Measurements from ENCODE around the gene MCRIP1. TPM values are rescaled to one million over a fixed set of nuclear protein-coding genes. Genes with fewer than 3 reads are reported as not detected.

The MCRIP1 gene
- total and polyA plus RNA-seq, 4 donors: 16.6 to 42.0 (median 26.2) TPM

- TF ChIP-seq FOXA2 (IDR thresholded peaks at IDR 0.05): no peak
- no peak for TF ChIP-seq TAF1 (conservative IDR thresholded peaks at IDR 0.05)
- no peak for TF ChIP-seq SP1 (IDR thresholded peaks at IDR 0.05)
- no peak for TF ChIP-seq HNF4G (IDR thresholded peaks at IDR 0.05)
- no peak for TF ChIP-seq GABPA (IDR thresholded peaks at IDR 0.05 in 1 of 2, conservative IDR thresholded peaks at IDR 0.05 in 1 of 2)
- no peak for TF ChIP-seq EGR1 (IDR thresholded peaks at IDR 0.05; ENCODE audit: low read depth in 2 of 2)
- no peak for TF ChIP-seq MAX (IDR thresholded peaks at IDR 0.05)
- no peak for TF ChIP-seq REST (IDR thresholded peaks at IDR 0.05)
- no peak for TF ChIP-seq RAD21 (IDR thresholded peaks at IDR 0.05)
- TF ChIP-seq RXRA (IDR thresholded peaks at IDR 0.05): no peak
- no peak for TF ChIP-seq YY1 (IDR thresholded peaks at IDR 0.05)
- TF ChIP-seq ZBTB33 (IDR thresholded peaks at IDR 0.05): no peak
- TF ChIP-seq NR2F2 (IDR thresholded peaks at IDR 0.05): no peak
- no peak for TF ChIP-seq ATF3 (IDR thresholded peaks at IDR 0.05)
- peaks cover 9 to 29% (median 18%) of the 10 kb centered on the region in 4 donors for H3K4me1 ChIP-seq (ENCODE audit: control insufficient read depth in 4 of 4, insufficient read depth in 4 of 4, low read length in 3 of 4)
- 95% methylated on average over 6 of the region's 6 CpGs for WGBS
These were observed 3.2 kb downstream of the MCRIP1 start for GRCh38 chr17:81829858-81830257.

GRCh38 chr17:81828656-81829055 lies 4.4 kb downstream of the MCRIP1 start:
- no peak overlapping the region for H3K4me3 ChIP-seq (ENCODE audit: low read depth in 1 of 3, low read length in 3 of 3)
- H3K9me3 ChIP-seq (ENCODE audit: control insufficient read depth in 4 of 4, low read length in 3 of 4): no peaks in the 10 kb centered on the region
- no peak for TF ChIP-seq NR2F2 (IDR thresholded peaks at IDR 0.05)
- H3K4me1 ChIP-seq (ENCODE audit: control insufficient read depth in 4 of 4, insufficient read depth in 4 of 4, low read length in 3 of 4): peaks cover 0 to 17% (median 9%) of the 10 kb centered on the region in 4 donors
- H3K9ac ChIP-seq (ENCODE audit: low read depth in 1 of 2, low read length in 2 of 2): no peak overlapping the region
- no peak overlapping the region for H3K27ac ChIP-seq (ENCODE audit: low read depth in 1 of 2, low read length in 2 of 2)
- no peaks in the 10 kb centered on the region for H3K27me3 ChIP-seq (ENCODE audit: control insufficient read depth in 4 of 4, insufficient read depth in 4 of 4, low read length in 3 of 4)
- DNase-seq (ENCODE audit: low spot score): no peak
- WGBS: 74% methylated on average over 7 of the region's 7 CpGs
- H3K36me3 ChIP-seq (ENCODE audit: control insufficient read depth in 4 of 4, insufficient read depth in 3 of 4, low read depth in 1 of 4, low read length in 3 of 4): peaks cover 0 to 5% (median 0%) of the 10 kb centered on the region in 4 donors

More at GRCh38 chr17:81829858-81830257, 3.2 kb downstream of the MCRIP1 start:
- DNase-seq (ENCODE audit: low spot score): no peak
- H3K4me3 ChIP-seq (ENCODE audit: low read depth in 1 of 3, low read length in 3 of 3): no peak overlapping the region
- no peaks in the 10 kb centered on the region for H3K36me3 ChIP-seq (ENCODE audit: control insufficient read depth in 4 of 4, insufficient read depth in 3 of 4, low read depth in 1 of 4, low read length in 3 of 4)
- H3K27me3 ChIP-seq (ENCODE audit: control insufficient read depth in 4 of 4, insufficient read depth in 4 of 4, low read length in 3 of 4): no peaks in the 10 kb centered on the region
- H3K9ac ChIP-seq (ENCODE audit: low read depth in 1 of 2, low read length in 2 of 2): no peak overlapping the region
- H3K9me3 ChIP-seq (ENCODE audit: control insufficient read depth in 4 of 4, low read length in 3 of 4): no peaks in the 10 kb centered on the region
- no peak overlapping the region for H3K27ac ChIP-seq (ENCODE audit: low read depth in 1 of 2, low read length in 2 of 2)

All from liver (tissue), 9 donors.